HCT116 (cell line): ENCODE measurements around the gene MTFR2.

ENCODE experiments used
- CBX3 ChIP-seq: IDR thresholded peaks from 2 replicates; pipeline ENCODE4 v1.6.1; 2012; ENCODE audit warnings: low read depth
- EZH2 ChIP-seq: fragments of 200-600 bp; sonication (generic); IDR thresholded peaks from 2 replicates; pipeline ENCODE4 v1.6.1; 2017; ENCODE audit warnings: antibody characterized with exemption, mixed run types
- EZH2phosphoT487 ChIP-seq: fragments of 200-600 bp; IDR thresholded peaks from 2 replicates; pipeline ENCODE4 v1.6.1; 2018; ENCODE audit warnings: antibody characterized with exemption, borderline replicate concordance
- JUND ChIP-seq: IDR thresholded peaks from 2 replicates; pipeline ENCODE4 v1.6.1; 2012
- POLR2A ChIP-seq: IDR thresholded peaks from 2 replicates; pipeline ENCODE4 v1.7.0; 2011; ENCODE audit warnings: borderline replicate concordance; ENCODE audit not compliant: insufficient read depth, insufficient read length; ENCODE audit errors: extremely low read depth
- POLR2AphosphoS5 ChIP-seq: IDR thresholded peaks from 2 replicates; pipeline ENCODE4 v1.6.1; 2011; ENCODE audit warnings: mild to moderate bottlenecking, low read depth, low read length, moderate library complexity
- SIN3A ChIP-seq: IDR thresholded peaks from 2 replicates; pipeline ENCODE4 v1.6.1; 2012; ENCODE audit warnings: low read depth
- TF ChIP-seq, protein P1 (sequence below), 3 experiments: fragments of 200-600 bp in 1 of 3; sonication (generic) in 1 of 3; IDR thresholded peaks in 2 of 3; conservative IDR thresholded peaks in 1 of 3; 2 replicates each; pipeline ENCODE4 v1.5.1; 2012 to 2017; ENCODE audit warnings: low read depth in 2 of 3, low read length in 2 of 3, antibody characterized with exemption in 1 of 3, borderline replicate concordance in 1 of 3, control low read depth in 1 of 3, mild to moderate bottlenecking in 1 of 3, mixed read lengths in 1 of 3, mixed run types in 1 of 3, moderate library complexity in 1 of 3; ENCODE audit not compliant: insufficient read depth in 1 of 3
- TF ChIP-seq, protein P2 (sequence below): IDR thresholded peaks from 2 replicates; pipeline ENCODE4 v1.6.1; 2012

DNA sequence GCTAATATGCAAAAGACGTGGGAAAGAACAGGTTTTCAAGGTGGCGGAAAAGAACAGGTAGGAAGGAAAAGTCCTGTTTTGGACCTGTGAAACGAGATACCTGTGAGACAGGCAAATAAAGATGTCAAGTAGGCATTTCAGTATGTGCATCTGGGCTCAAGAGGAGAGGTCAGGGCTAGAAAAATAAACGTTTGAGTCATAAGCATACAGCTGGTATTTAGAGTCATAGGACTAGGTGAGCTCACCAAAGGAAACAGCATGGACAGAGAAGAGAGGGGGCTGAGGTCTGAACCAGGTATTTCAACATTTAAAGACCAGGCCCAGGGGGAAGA lies 14.9 kb downstream of the MTFR2 start:
- TF ChIP-seq, protein P1, sequence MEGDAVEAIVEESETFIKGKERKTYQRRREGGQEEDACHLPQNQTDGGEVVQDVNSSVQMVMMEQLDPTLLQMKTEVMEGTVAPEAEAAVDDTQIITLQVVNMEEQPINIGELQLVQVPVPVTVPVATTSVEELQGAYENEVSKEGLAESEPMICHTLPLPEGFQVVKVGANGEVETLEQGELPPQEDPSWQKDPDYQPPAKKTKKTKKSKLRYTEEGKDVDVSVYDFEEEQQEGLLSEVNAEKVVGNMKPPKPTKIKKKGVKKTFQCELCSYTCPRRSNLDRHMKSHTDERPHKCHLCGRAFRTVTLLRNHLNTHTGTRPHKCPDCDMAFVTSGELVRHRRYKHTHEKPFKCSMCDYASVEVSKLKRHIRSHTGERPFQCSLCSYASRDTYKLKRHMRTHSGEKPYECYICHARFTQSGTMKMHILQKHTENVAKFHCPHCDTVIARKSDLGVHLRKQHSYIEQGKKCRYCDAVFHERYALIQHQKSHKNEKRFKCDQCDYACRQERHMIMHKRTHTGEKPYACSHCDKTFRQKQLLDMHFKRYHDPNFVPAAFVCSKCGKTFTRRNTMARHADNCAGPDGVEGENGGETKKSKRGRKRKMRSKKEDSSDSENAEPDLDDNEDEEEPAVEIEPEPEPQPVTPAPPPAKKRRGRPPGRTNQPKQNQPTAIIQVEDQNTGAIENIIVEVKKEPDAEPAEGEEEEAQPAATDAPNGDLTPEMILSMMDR (IDR thresholded peaks at IDR 0.05 in 2 of 3, conservative IDR thresholded peaks at IDR 0.05 in 1 of 3; ENCODE audit: borderline replicate concordance in 1 of 3, insufficient read depth in 1 of 3, low read depth in 2 of 3, low read length in 2 of 3) = no peak
- TF ChIP-seq POLR2A = no peak
- no peak for TF ChIP-seq SIN3A
- TF ChIP-seq JUND = no peak
- TF ChIP-seq, protein P2, sequence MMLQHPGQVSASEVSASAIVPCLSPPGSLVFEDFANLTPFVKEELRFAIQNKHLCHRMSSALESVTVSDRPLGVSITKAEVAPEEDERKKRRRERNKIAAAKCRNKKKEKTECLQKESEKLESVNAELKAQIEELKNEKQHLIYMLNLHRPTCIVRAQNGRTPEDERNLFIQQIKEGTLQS = no peak
- TF ChIP-seq EZH2 = no peak
- no peak for TF ChIP-seq POLR2AphosphoS5
- no peak for TF ChIP-seq EZH2phosphoT487
- no peak for TF ChIP-seq CBX3
